ENCODE results near the gene CES4A. TPM values are rescaled to one million over a fixed set of nuclear protein-coding genes. Genes with fewer than 3 reads are reported as not detected.
"Not testable (repeated sequence)": the region's sequence is repeated elsewhere in the genome, so short reads cannot be mapped to it uniquely, and the experiment has no call there.

The CES4A gene
- total and polyA plus RNA-seq, 5 donors, result 10.3 to 21.5 (median 11.6) TPM

DNA sequence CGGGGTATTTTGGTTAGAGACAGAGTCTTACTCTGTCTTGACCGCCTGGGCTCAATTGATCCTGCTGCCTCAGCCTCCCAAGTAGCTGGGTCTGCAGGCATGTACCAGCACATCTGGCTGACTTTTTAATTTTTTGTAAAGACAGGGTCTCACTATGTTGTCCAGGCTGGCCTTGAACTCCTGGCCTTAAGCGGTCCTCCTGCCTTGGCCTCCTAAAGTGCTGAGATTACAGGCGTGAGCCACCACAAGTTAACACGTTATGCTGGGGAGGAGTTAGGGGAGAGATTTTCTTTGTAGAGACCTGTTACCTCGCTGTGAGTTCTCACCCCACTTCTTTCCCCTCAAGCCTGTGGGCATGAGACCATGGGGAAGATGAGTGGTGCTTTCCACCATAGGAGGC lies 1.8 kb upstream of the CES4A start:
- Histone ChIP-seq H3K4me1 (ENCODE audit: control insufficient read depth, insufficient read depth, low read length) (no peaks in the 10 kb centered on the region), H3K27ac (ENCODE audit: low read length) (no peak overlapping the region), H3K27me3 (ENCODE audit: control insufficient read depth, insufficient read depth) (no peaks in the 10 kb centered on the region), H3K4me3 (ENCODE audit: low read length) (no peak overlapping the region), H3K9me3 (ENCODE audit: control insufficient read depth, low read length) (no peaks in the 10 kb centered on the region)
- WGBS, result 95% methylated on average over 6 of the region's 6 CpGs
- intact Hi-C loops (cut with DNase I), result no loop called here
- no peak for ATAC-seq
- DNase-seq, result no peak

DNA sequence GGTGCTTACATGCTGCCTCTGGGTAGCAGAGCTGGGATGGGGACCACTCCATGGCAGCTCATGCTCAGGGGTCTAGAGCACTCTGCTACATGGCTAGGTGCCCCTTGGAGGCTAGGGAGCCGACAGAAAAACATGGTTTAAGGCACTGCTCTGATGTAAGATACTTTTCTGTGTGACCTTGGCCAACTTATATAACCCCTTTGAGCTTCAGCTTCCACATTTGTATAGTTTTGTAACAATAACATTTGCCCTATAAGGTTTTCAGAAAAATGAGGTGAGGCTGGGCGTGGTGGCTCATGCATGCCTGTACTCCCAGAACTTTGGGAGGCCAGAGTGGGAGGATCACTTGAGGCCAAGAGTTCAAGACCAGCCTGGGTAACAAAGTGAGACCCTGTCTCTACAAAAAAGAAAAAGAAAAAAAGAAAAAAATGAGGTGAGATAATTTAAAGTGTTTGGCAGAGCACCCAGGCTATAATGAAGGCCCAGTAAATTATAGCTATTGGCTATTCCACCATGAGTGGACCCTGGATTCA lies 3.2 kb downstream of the CES4A start:
- no peak overlapping the region for H3K27ac ChIP-seq (ENCODE audit: low read length)
- DNase-seq (no peak), ATAC-seq (no peak)
- intact Hi-C loops (cut with DNase I), result no loop called here
- H3K4me3 ChIP-seq (ENCODE audit: low read length), result no peak overlapping the region
- no peaks in the 10 kb centered on the region for H3K27me3 ChIP-seq (ENCODE audit: control insufficient read depth, insufficient read depth)
- WGBS, result 86% methylated on average over 2 of the region's 2 CpGs
- H3K4me1 ChIP-seq (ENCODE audit: control insufficient read depth, insufficient read depth, low read length), result no peaks in the 10 kb centered on the region
- H3K9me3 ChIP-seq (ENCODE audit: control insufficient read depth, low read length), result no peaks in the 10 kb centered on the region

DNA sequence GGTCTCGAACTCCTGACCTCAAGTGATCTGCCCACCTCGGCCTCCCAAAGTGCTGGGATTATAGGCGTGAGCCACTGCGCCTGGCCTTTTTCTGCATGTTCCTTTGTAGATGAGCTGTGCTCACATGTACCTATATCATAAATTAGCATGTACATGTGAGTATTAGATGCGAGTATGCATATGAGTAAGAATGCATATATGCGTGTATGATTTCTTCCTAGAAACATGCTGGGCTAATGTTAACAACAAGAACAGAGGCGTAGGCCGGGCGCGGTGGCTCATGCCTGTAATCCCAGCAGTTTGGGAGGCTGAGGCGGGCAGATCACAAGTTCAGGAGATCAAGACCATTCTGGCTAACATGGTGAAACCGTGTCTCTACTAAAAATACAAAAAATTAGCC lies 5.2 kb downstream of the CES4A start:
- H3K4me3 ChIP-seq (ENCODE audit: low read length); H3K9me3 ChIP-seq (ENCODE audit: control insufficient read depth, low read length); ATAC-seq; H3K4me1 ChIP-seq (ENCODE audit: control insufficient read depth, insufficient read depth, low read length); H3K27ac ChIP-seq (ENCODE audit: low read length); H3K27me3 ChIP-seq (ENCODE audit: control insufficient read depth, insufficient read depth); intact Hi-C loops (cut with DNase I): not testable (repeated sequence)
- 97% methylated on average over 12 of the region's 12 CpGs for WGBS
- peak in 1 of 3 donors; percentile 0 for DNase-seq

DNA sequence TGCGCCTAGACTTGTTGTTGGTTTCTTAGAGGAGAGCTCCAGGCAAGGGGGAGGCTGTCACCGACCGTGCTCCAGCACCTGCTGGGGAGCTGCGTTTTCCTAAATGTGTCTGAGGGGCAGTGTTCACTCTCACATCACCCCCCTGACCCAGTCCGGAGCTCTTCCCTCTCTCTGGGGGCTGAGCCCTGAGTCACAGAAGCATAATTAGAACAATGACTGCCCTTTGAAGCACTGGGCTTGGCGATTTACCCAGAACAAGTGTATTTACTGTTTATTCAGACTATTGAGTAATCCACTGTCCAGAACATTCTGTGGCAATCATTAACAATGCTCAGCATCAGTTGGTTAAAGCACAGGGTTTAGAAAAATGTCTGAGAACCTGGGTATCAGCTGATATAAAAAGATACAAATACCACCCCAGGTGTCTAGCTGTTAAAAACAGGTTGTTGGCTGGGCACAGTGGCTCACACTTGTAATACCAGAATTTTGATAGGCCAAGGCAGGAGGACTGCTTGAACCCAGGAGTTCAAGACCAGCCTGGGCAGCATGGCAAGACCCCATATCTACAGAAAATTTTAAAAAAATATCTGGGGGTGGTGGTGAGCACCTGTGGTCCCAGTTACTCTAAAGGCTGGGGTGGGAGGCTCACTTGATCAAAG lies 8.1 kb downstream of the CES4A start:
- intact Hi-C loops (cut with DNase I), result no loop called here
- DNase-seq, result peak in 2 of 3 donors; percentile 70 to 74
- peak; percentile 77 to 84 for ATAC-seq
- Histone ChIP-seq H3K4me3 (ENCODE audit: low read length) (no peak overlapping the region), H3K9me3 (ENCODE audit: control insufficient read depth, low read length) (no peaks in the 10 kb centered on the region), H3K4me1 (ENCODE audit: control insufficient read depth, insufficient read depth, low read length) (peaks cover 2% of the 10 kb centered on the region), H3K27me3 (ENCODE audit: control insufficient read depth, insufficient read depth) (no peaks in the 10 kb centered on the region), H3K27ac (ENCODE audit: low read length) (peak overlapping the region; percentile 56)
- 52% methylated on average over 6 of the region's 6 CpGs for WGBS

DNA sequence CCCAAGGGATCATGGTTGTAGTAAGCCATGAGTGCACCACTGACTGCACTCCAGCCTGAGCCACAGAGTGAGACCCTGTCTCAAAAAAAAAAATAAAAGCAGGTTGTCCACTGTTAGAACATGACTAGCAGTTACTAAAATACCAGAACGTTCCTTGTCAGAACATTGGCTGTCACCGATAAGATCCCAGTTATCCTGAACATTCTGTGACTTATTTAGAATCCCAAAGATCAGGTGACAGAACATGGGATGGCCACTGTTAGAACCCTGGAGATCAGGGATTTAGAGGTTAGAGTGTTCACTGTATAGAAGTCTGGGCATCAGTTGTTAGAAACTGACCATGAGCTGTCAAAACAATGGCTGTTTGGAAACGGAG lies 8.6 kb downstream of the CES4A start:
- Histone ChIP-seq H3K9me3 (ENCODE audit: control insufficient read depth, low read length) (no peaks in the 10 kb centered on the region), H3K4me3 (ENCODE audit: low read length) (no peak overlapping the region), H3K27me3 (ENCODE audit: control insufficient read depth, insufficient read depth) (no peaks in the 10 kb centered on the region), H3K27ac (ENCODE audit: low read length) (peak overlapping the region; percentile 72), H3K4me1 (ENCODE audit: control insufficient read depth, insufficient read depth, low read length) (peaks cover 2% of the 10 kb centered on the region)
- DNase-seq (no peak), ATAC-seq (peak; percentile 10 to 19)
- intact Hi-C loops (cut with DNase I), result no loop called here
- WGBS, result 35% methylated on average over 3 of the region's 3 CpGs

DNA sequence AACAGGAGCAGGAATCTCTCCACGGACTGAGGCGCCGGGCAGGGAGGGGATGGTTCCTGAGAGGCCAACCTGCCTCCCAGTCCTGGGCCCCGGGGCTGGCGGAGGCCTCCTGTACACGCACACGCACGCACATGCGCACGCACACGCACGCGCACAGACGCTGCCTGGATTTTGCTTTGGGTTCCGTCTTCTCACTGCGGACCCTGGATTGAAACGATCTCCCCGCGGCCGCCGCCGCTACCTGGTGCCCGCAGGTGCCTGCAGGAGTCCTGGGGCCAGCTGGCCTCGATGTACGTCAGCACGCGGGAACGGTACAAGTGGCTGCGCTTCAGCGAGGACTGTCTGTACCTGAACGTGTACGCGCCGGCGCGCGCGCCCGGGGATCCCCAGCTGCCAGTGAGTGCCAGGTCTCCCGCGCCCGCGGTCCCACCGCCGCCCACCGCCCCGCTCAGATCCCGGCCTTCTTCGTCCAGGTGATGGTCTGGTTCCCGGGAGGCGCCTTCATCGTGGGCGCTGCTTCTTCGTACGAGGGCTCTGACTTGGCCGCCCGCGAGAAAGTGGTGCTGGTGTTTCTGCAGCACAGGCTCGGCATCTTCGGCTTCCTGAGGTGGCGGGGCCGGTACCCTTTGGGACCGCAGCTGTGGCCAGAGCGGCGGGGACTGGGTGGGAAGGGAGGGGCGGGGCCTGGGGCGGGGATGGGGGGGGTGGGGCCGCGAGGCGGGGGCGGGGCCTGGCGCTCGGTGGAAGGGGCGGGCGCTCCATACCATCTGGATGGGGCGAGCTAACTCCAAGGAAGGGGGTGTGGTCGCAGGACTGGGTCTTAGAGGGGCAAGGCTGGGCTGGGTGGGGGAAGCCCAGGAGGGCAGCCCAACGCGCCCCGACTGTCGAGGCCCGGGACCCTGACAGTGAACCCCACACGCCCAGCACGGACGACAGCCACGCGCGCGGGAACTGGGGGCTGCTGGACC lies 12.3 kb downstream of the CES4A start:
- Histone ChIP-seq H3K27me3 (ENCODE audit: control insufficient read depth, insufficient read depth) (no peaks in the 10 kb centered on the region), H3K4me3 (ENCODE audit: low read length) (peak overlapping the region; percentile 51), H3K27ac (ENCODE audit: low read length) (no peak overlapping the region), H3K9me3 (ENCODE audit: control insufficient read depth, low read length) (no peaks in the 10 kb centered on the region), H3K4me1 (ENCODE audit: control insufficient read depth, insufficient read depth, low read length) (peaks cover 2% of the 10 kb centered on the region)
- peak; percentile 53 to 69 for ATAC-seq
- DNase-seq, result peak; percentile 51 to 81 (median 79)
- WGBS, result 5% methylated on average over 89 of the region's 89 CpGs
- intact Hi-C loops (cut with DNase I), result loop anchor here in 1 of 4 donors (10.0 kb wide), 1 partner anchor 414 kb away; the partner anchor contains the start of gene ZDHHC1

DNA sequence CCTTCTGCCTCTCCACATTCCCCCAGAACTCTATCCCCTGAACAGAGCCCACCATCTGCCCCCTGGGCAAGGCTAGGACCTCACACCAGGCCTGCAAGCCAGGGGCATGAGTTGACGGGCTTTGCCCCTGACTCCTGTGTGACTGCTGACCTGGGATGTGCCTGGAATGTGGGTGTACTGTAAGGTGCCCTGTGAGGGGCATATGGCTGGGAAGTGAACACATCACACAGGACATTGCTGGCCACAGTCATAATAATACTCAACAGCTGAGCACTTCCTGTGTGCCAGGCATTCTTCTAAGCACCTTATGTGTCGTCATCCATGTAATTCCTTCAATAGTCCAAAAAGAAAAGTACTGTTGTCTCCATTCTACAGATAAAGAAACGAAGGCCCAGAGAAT lies 13.3 kb downstream of the CES4A start:
- no peak for DNase-seq
- no peak for ATAC-seq
- WGBS, result 86% methylated on average over 3 of the region's 3 CpGs
- Histone ChIP-seq H3K27ac (ENCODE audit: low read length) (no peak overlapping the region), H3K4me1 (ENCODE audit: control insufficient read depth, insufficient read depth, low read length) (peaks cover 2% of the 10 kb centered on the region), H3K27me3 (ENCODE audit: control insufficient read depth, insufficient read depth) (no peaks in the 10 kb centered on the region), H3K4me3 (ENCODE audit: low read length) (no peak overlapping the region), H3K9me3 (ENCODE audit: control insufficient read depth, low read length) (no peaks in the 10 kb centered on the region)
- intact Hi-C loops (cut with DNase I), result loop anchor here in 1 of 4 donors (10.0 kb wide), 1 partner anchor 413 kb away; the partner anchor contains the start of gene ZDHHC1

DNA sequence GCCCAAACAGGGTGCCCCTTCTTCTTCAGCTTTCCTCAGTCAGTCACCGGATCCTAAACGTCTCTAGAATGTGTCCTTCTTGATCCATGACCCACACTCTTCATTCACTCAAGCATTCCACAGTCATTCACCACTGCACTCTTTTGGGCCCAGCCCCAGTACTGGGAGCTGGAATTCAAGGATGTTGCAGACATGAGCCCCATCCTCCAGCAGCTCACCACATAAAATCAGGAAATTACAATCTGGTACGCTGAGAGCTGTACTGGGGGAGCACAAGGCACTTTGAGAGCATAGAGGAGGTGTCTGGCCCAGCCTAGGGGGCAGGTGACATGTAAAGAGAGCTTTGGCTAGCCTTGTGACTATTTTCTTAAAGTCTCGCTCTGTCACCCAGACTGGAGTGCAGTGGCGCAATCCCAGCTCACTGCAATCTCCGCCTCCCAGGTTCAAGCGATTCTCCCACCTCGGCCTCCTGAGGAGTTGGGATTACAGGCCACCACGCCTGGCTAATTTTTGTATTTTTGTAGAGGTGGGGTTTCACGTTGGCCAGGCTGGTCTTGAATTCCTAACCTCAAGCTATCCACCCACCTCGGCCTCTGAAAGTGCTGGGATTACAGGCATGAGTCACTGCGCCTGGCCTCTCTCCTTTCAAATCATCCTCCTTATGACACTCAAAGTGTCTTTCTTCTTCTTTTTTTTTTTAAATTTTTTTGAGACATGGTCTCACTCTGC lies 18.7 kb downstream of the CES4A start:
- ATAC-seq (no peak), DNase-seq (no peak)
- no peak overlapping the region for H3K4me3 ChIP-seq (ENCODE audit: low read length)
- no peak overlapping the region for H3K27ac ChIP-seq (ENCODE audit: low read length)
- H3K27me3 ChIP-seq (ENCODE audit: control insufficient read depth, insufficient read depth), result no peaks in the 10 kb centered on the region
- H3K4me1 ChIP-seq (ENCODE audit: control insufficient read depth, insufficient read depth, low read length), result no peaks in the 10 kb centered on the region
- 86% methylated on average over 12 of the region's 12 CpGs for WGBS
- no peaks in the 10 kb centered on the region for H3K9me3 ChIP-seq (ENCODE audit: control insufficient read depth, low read length)
- intact Hi-C loops (cut with DNase I), result loop anchor here in 1 of 4 donors (10.0 kb wide), 1 partner anchor 408 kb away; the partner anchor contains the start of gene ZDHHC1

DNA sequence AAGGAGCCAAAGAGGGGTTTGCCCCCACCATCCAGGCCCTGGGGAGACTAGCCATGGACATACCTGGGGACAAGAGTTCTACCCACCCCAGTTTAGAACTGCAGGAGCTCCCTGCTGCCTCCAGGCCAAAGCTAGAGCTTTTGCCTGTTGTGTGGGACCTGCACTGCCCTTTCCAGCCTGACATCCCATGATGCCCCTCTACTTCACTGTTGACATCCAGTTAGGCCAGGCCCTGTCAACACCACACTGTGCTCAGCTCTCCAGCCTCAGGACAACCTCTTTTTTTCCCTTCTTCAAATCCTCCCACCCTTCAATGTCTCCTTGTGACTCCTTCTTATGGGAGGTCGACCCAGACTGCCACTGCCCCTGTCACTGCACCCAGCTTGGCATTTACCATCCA lies 20.8 kb downstream of the CES4A start:
- intact Hi-C loops (cut with DNase I), result loop anchor here in 1 of 4 donors (10.0 kb wide), 1 partner anchor 406 kb away; the partner anchor contains the start of gene ZDHHC1
- Histone ChIP-seq H3K27me3 (ENCODE audit: control insufficient read depth, insufficient read depth) (no peaks in the 10 kb centered on the region), H3K4me3 (ENCODE audit: low read length) (no peak overlapping the region), H3K9me3 (ENCODE audit: control insufficient read depth, low read length) (no peaks in the 10 kb centered on the region), H3K4me1 (ENCODE audit: control insufficient read depth, insufficient read depth, low read length) (no peaks in the 10 kb centered on the region), H3K27ac (ENCODE audit: low read length) (no peak overlapping the region)
- 69% methylated on average over 1 of the region's 1 CpG for WGBS
- ATAC-seq (no peak), DNase-seq (no peak)

DNA sequence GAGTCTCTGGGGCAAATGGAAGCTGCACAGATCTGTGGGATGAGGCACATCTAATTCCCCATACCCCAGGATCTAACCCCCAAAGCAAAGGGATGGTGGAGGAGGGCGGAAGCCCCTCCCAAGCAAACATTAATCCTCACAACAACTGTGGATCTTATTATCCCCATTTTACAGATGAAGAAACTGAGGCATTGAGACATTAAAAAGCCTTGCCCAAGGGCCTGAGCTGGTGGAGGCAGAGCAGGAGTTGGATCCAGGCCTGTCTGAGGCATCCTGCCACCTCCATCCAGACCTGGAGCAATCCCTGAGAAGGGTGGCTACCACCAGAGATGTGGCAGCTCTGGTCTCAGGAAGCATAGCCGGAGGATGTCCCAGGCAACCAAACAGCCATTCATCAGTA lies 22.9 kb downstream of the CES4A start:
- DNase-seq (no peak), ATAC-seq (no peak)
- Histone ChIP-seq H3K27ac (ENCODE audit: low read length) (no peak overlapping the region), H3K27me3 (ENCODE audit: control insufficient read depth, insufficient read depth) (no peaks in the 10 kb centered on the region), H3K9me3 (ENCODE audit: control insufficient read depth, low read length) (no peaks in the 10 kb centered on the region), H3K4me1 (ENCODE audit: control insufficient read depth, insufficient read depth, low read length) (peaks cover 5% of the 10 kb centered on the region), H3K4me3 (ENCODE audit: low read length) (no peak overlapping the region)
- 97% methylated on average over 2 of the region's 2 CpGs for WGBS
- intact Hi-C loops (cut with DNase I), result no loop called here

Measured in right cardiac atrium (tissue), 5 donors.